Upper lobe of left lung (tissue), 6 donors: ENCODE data around the gene CXCR1. TPM values are rescaled to one million over a fixed set of nuclear protein-coding genes. Genes with fewer than 3 reads are reported as not detected.
A peak's percentile ranks its signal among the peaks of the same experiment; 100 is the strongest.

Experiments used
- ATAC-seq, 2 donors: fragments of 200-7000 bp; cut with Tn5 transposase; one replicate each; pipeline ENCODE4 v1.9.1; 2022; ENCODE audit warnings: mild to moderate bottlenecking in 2 of 2, moderate library complexity in 2 of 2; ENCODE audit not compliant: low FRiP score in 2 of 2
- DNase-seq, 2 donors: peaks; one replicate each; pipeline ENCODE4 v3.0.0-alpha.2; 2019 to 2020
- H3K27ac ChIP-seq, 4 donors: fragments of 200-600 bp; sonication (generic); one replicate each; pipeline ENCODE4 v1.5.1; 2016 to 2019
- H3K27me3 ChIP-seq, 4 donors: fragments of 200-600 bp; sonication (generic); one replicate each; pipeline ENCODE4 v1.5.1; 2017 to 2019
- H3K36me3 ChIP-seq, 4 donors: fragments of 200-600 bp; sonication (generic); one replicate each; pipeline ENCODE4 v1.5.1; 2016 to 2019
- H3K4me1 ChIP-seq, 4 donors: fragments of 200-600 bp; sonication (generic); one replicate each; pipeline ENCODE4 v1.5.1; 2018 to 2019
- H3K4me3 ChIP-seq, 4 donors: fragments of 200-600 bp; sonication (generic); one replicate each; pipeline ENCODE4 v1.5.1; 2017 to 2019; ENCODE audit warnings: mild to moderate bottlenecking in 2 of 4, moderate library complexity in 1 of 4
- H3K9me3 ChIP-seq, 4 donors: fragments of 200-600 bp; sonication (generic); one replicate each; pipeline ENCODE4 v1.5.1; 2018 to 2019
- EP300 ChIP-seq, 4 donors: sonication (generic); formaldehyde crosslinking; IDR thresholded peaks; one replicate each; pipeline ENCODE4 v1.5.1; 2017; ENCODE audit warnings: antibody characterized with exemption in 4 of 4, control low read depth in 2 of 4
- POLR2A ChIP-seq, 4 donors: fragments of 450-650 bp; IDR thresholded peaks; one replicate each; pipeline ENCODE4 v1.5.1; 2016 to 2017; ENCODE audit warnings: antibody characterized with exemption in 4 of 4, mild to moderate bottlenecking in 2 of 4
- POLR2AphosphoS5 ChIP-seq, 2 donors: sonication (generic); formaldehyde crosslinking; IDR thresholded peaks; one replicate each; pipeline ENCODE4 v1.5.1; 2017; ENCODE audit warnings: antibody characterized with exemption in 2 of 2
- WGBS, 2 donors: methylation state at CpG; one replicate each; pipeline ENCODE4 v1.1.5; 2017 to 2018; 5-methylcytosine and 5-hydroxymethylcytosine counted together
- total RNA-seq, 6 donors: library from RNA; depleted of rRNA in 4 of 6; stranded (reverse); fragments of >200 nt in 4 of 6; gene quantifications; one replicate each; pipeline versions ENCODE4 v1.1.0 to v1.2.1, GENCODE V29; 2016 to 2021
- TF ChIP-seq, protein P1 (sequence below), 6 experiments: fragments of 450-650 bp in 4 of 6; fragments of 200-600 bp in 2 of 6; sonication (generic) in 2 of 6; IDR thresholded peaks; one replicate each; pipeline ENCODE4 v1.5.1; 2016 to 2019; ENCODE audit warnings: antibody characterized with exemption in 6 of 6
- donor health status: DM: no; HTN: no; CAD: no; lungs with moderate emphysema.
- donor health status: DM: no; HTN: yes; CAD: no; lungs with severe emphysema.

The CXCR1 gene
- total RNA-seq, 6 donors from 2014 or later, result 1.3 to 17.2 (median 6.4) TPM

DNA sequence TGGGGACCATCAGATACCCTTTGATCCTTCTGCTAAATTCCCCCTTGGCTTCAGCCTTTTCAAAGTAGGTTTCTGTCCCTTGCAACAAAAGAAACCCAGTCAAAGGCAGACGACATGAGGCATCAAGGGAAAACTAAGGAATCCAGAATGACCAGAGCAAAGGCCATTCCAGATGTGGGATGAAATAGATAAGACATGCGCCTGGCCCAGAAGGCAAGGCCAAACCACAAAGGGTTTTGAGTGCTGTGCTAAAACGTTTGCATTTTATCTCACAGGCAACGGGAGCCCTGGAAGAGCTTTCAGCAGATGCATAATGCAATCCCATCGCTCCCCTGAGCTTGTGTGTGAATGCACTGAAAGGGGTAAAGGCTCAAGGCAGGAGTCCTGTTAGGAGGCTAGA is 17.7 kb downstream of the CXCR1 start:
- WGBS, 2 donors, result 71 to 72% methylated on average over 5 of the region's 5 CpGs
- Histone ChIP-seq H3K36me3 (no peaks in the 10 kb centered on the region), H3K27ac (no peak overlapping the region), H3K27me3 (no peaks in the 10 kb centered on the region), H3K4me3 (no peak overlapping the region), H3K9me3 (no peaks in the 10 kb centered on the region), H3K4me1 (no peaks in the 10 kb centered on the region)
- TF ChIP-seq, protein P1, sequence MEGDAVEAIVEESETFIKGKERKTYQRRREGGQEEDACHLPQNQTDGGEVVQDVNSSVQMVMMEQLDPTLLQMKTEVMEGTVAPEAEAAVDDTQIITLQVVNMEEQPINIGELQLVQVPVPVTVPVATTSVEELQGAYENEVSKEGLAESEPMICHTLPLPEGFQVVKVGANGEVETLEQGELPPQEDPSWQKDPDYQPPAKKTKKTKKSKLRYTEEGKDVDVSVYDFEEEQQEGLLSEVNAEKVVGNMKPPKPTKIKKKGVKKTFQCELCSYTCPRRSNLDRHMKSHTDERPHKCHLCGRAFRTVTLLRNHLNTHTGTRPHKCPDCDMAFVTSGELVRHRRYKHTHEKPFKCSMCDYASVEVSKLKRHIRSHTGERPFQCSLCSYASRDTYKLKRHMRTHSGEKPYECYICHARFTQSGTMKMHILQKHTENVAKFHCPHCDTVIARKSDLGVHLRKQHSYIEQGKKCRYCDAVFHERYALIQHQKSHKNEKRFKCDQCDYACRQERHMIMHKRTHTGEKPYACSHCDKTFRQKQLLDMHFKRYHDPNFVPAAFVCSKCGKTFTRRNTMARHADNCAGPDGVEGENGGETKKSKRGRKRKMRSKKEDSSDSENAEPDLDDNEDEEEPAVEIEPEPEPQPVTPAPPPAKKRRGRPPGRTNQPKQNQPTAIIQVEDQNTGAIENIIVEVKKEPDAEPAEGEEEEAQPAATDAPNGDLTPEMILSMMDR (IDR thresholded peaks at IDR 0.05), result no peak
- no peak for TF ChIP-seq EP300 (IDR thresholded peaks at IDR 0.05)
- DNase-seq (no peak), ATAC-seq (no peak)

DNA sequence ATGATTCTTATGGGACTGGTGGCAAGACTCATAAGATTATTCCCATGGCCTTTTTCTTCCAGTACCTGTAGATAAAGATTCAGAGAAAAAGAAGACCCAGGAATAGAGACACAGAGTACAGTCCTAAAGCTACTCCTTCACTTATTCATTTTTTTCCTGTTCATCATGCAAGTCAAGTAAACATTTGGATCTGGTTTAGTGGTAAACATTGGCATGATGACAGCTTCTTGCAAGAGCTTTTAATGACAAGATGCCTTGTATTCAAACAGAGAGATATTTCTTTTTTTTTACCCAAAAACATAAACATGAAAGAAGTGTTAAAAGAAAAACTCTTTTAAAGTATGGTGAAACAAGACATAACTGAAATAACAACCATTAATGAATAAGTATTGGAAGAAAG is 20.7 kb downstream of the CXCR1 start:
- H3K36me3 ChIP-seq, result no peaks in the 10 kb centered on the region
- DNase-seq (no peak), ATAC-seq (no peak)
- H3K4me3 ChIP-seq, result no peak overlapping the region
- TF ChIP-seq EP300 (IDR thresholded peaks at IDR 0.05) (no peak), POLR2A (IDR thresholded peaks at IDR 0.05) (no peak), POLR2AphosphoS5 (IDR thresholded peaks at IDR 0.05) (no peak)
- TF ChIP-seq, protein P1 (IDR thresholded peaks at IDR 0.05), result no peak
- no peaks in the 10 kb centered on the region for H3K9me3 ChIP-seq
- no peaks in the 10 kb centered on the region for H3K27me3 ChIP-seq
- peak overlapping the region in 2 of 4 donors; percentile 49 to 66 for H3K27ac ChIP-seq
- H3K4me1 ChIP-seq, result no peaks in the 10 kb centered on the region

DNA sequence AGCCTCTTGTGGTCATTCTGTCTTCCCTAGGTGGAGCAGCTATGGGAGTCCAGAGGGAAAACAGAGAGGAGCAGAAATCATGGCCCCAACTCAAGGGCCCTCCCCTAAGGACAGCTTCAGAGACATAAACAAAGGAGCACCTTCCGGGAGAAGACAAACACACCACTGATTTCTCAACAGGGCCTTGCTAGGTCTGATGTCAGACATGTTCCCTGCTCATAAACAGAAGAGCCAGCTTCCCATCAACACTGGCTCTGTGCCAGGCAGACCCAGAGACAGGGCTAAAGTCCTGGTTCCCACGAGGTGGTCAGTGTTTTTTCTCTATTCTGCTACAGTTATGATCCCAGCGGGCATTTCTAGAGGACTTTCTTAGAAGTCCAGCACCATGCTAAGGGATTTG is 21.6 kb downstream of the CXCR1 start:
- WGBS, 2 donors, result 53 to 55% methylated on average over 3 of the region's 3 CpGs
- Histone ChIP-seq H3K4me3 (no peak overlapping the region), H3K4me1 (no peaks in the 10 kb centered on the region), H3K36me3 (no peaks in the 10 kb centered on the region), H3K9me3 (no peaks in the 10 kb centered on the region), H3K27me3 (no peaks in the 10 kb centered on the region), H3K27ac (peak overlapping the region; percentile 28 to 66 (median 48))
- DNase-seq (peak in 1 of 2 donors; percentile 64), ATAC-seq (peak in 1 of 2 donors; percentile 62)
- TF ChIP-seq, protein P1 (IDR thresholded peaks at IDR 0.05), result no peak
- peak; percentile 53 to 62 for TF ChIP-seq POLR2AphosphoS5 (IDR thresholded peaks at IDR 0.05)

DNA sequence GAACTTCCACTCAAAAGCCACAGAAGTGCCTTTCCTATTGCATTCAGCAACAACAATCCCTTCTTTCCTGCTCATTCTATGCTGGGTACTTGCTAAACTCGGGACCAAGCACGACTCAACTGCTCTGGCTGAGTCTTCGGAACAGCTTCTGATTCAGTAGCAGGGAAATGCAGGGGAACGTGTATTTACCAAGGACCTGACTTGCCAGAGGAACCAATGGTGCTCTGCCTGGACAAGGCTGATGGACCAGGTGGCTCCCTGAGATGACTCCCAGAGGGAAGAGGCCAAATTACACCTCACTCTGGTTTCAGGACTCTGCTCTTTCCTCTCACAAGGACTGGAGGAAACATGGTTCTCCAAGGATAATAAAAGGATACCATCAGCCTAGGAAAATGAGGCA is 28.7 kb downstream of the CXCR1 start:
- no peak for DNase-seq
- H3K4me1 ChIP-seq, result no peaks in the 10 kb centered on the region
- H3K4me3 ChIP-seq, result no peak overlapping the region
- H3K9me3 ChIP-seq, result no peaks in the 10 kb centered on the region
- H3K27ac ChIP-seq, result peak overlapping the region in 1 of 4 donors; percentile 64
- WGBS, 2 donors, result 55 to 83% methylated on average over 4 of the region's 4 CpGs
- ATAC-seq, result no peak
- H3K36me3 ChIP-seq, result no peaks in the 10 kb centered on the region
- H3K27me3 ChIP-seq, result no peaks in the 10 kb centered on the region
- no peak for TF ChIP-seq POLR2AphosphoS5 (IDR thresholded peaks at IDR 0.05)
- TF ChIP-seq POLR2A (IDR thresholded peaks at IDR 0.05), result no peak

DNA sequence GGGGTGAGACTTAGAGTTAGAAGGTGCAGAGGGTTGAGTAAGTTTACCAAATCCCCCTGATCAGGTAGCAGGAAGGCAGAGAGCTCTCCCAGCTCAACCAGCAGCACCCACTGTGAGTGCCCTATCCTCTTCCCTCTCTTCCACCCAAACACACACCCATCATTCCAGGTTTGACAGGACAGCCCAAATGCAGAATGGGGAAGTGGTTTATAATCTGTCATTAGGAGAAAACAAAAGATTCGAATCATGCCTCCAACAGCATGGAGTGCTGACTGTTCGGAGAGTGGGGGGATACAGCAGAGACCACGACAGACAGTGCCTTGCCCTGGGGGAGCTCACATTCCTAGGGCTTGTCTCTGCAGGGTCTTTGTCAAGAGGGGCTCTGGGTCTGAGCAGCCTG is 29.2 kb downstream of the CXCR1 start:
- peak in 1 of 2 donors; percentile 10 for ATAC-seq
- H3K27ac ChIP-seq, result peak overlapping the region in 1 of 4 donors; percentile 64
- TF ChIP-seq POLR2A (IDR thresholded peaks at IDR 0.05) (no peak), POLR2AphosphoS5 (IDR thresholded peaks at IDR 0.05) (no peak), EP300 (IDR thresholded peaks at IDR 0.05) (no peak)
- TF ChIP-seq, protein P1 (IDR thresholded peaks at IDR 0.05), result no peak
- DNase-seq, result no peak
- H3K4me1 ChIP-seq, result no peaks in the 10 kb centered on the region
- no peaks in the 10 kb centered on the region for H3K9me3 ChIP-seq
- 36 to 49% methylated on average over 3 of the region's 3 CpGs for WGBS, 2 donors
- H3K4me3 ChIP-seq, result no peak overlapping the region
- no peaks in the 10 kb centered on the region for H3K36me3 ChIP-seq
- no peaks in the 10 kb centered on the region for H3K27me3 ChIP-seq
